Panc1 (cell line): ENCODE results near the gene RALGPS1. TPM values are rescaled to one million over a fixed set of nuclear protein-coding genes. Genes with fewer than 3 reads are reported as not detected.

ENCODE experiments used
- ATAC-seq: fragments of 200-7000 bp; cut with Tn5 transposase; 2 replicates; pipeline ENCODE4 v1.9.1; 2020; ENCODE audit warnings: mild to moderate bottlenecking, moderate library complexity
- BruUV-seq: library from RNA; stranded (reverse); fragments of 400-500 nt; replicated peaks from 2 replicates; lab custom pipeline; 2021; lab: Mats Ljungman, UMichigan
- CTCF ChIA-PET: fragments of 300-600 bp; sonication (Branson Sonifier 250); formaldehyde crosslinking; loops from one replicate; lab custom pipeline; 2022; ENCODE audit warnings: antibody characterized with exemption; lab: Charles Lee
- POLR2A ChIA-PET: fragments of 300-600 bp; sonication (Branson Sonifier 250); formaldehyde crosslinking; loops from one replicate; lab custom pipeline; 2022; ENCODE audit warnings: antibody characterized with exemption; lab: Charles Lee
- DNase-seq: peaks from one replicate; pipeline ENCODE4 v3.0.0-alpha.2; 2010; ENCODE audit warnings: low read depth, low spot score
- H3K27ac ChIP-seq: 2 replicates; pipeline ENCODE4 v1.5.1; 2011; ENCODE audit warnings: mild to moderate bottlenecking, low read length, inconsistent platforms
- H3K27me3 ChIP-seq: fragments of 200-500 bp; sonication (Bioruptor generic); 2 replicates; pipeline ENCODE4 v1.6.0; 2014; ENCODE audit warnings: low read length, inconsistent platforms; ENCODE audit not compliant: control insufficient read depth, insufficient read depth
- H3K36me3 ChIP-seq: fragments of 200-500 bp; sonication (Bioruptor generic); 2 replicates; pipeline ENCODE4 v1.5.1; 2014; ENCODE audit warnings: inconsistent platforms, mild to moderate bottlenecking, low read length, moderate library complexity; ENCODE audit not compliant: control insufficient read depth, insufficient read depth
- H3K4me1 ChIP-seq: 2 replicates; pipeline ENCODE4 v1.5.1; 2011; ENCODE audit warnings: inconsistent platforms, mild to moderate bottlenecking, low read length, moderate library complexity; ENCODE audit not compliant: control insufficient read depth, insufficient read depth
- H3K4me3 ChIP-seq, 2 experiments: 2 replicates each; pipeline ENCODE4 v1.5.1; 2011 to 2012; ENCODE audit warnings: low read depth in 2 of 2, low read length in 2 of 2, mild to moderate bottlenecking in 2 of 2, inconsistent platforms in 1 of 2, moderate library complexity in 1 of 2
- H3K9me3 ChIP-seq: fragments of 200-500 bp; sonication (Bioruptor generic); 2 replicates; pipeline ENCODE4 v1.5.1; 2014; ENCODE audit warnings: low read depth, mild to moderate bottlenecking, inconsistent platforms, low read length, moderate library complexity; ENCODE audit not compliant: control insufficient read depth, insufficient read depth
- POLR2AphosphoS5 ChIP-seq: IDR thresholded peaks from 2 replicates; pipeline ENCODE4 v1.6.1; 2012; ENCODE audit warnings: mild to moderate bottlenecking, low read depth, low read length, moderate library complexity
- REST ChIP-seq, 2 experiments: IDR thresholded peaks; 2 replicates each; pipeline ENCODE4 v1.6.1; 2011 to 2012; ENCODE audit warnings: low read depth in 2 of 2, control low read depth in 1 of 2, low read length in 1 of 2, mild to moderate bottlenecking in 1 of 2, moderate library complexity in 1 of 2; ENCODE audit not compliant: insufficient read depth in 1 of 2
- SIN3A ChIP-seq: IDR thresholded peaks from 2 replicates; pipeline ENCODE4 v1.6.1; 2012; ENCODE audit warnings: low read depth, mild to moderate bottlenecking, low read length, moderate library complexity, borderline replicate concordance; ENCODE audit not compliant: insufficient read depth
- TCF7L2 ChIP-seq: IDR thresholded peaks from 2 replicates; pipeline ENCODE4 v1.6.1; 2011; ENCODE audit warnings: mild to moderate bottlenecking, low read depth, low read length, inconsistent platforms
- in situ Hi-C: cut with HindIII; loops from 2 replicates; pipeline ENCODE4 v1.10.0; 2016; ENCODE audit warnings: low sequenced_read_pairs, low pct_unique_long_range_greater_than_20kb
- intact Hi-C: fragments of 100-400 bp; cut with micrococcal nuclease; formaldehyde crosslinking; loops from one replicate; pipeline ENCODE4 v1.10.0; 2022; ENCODE audit not compliant: unreplicated experiment
- total RNA-seq: library from RNA; stranded (reverse); gene quantifications from one replicate; pipeline ENCODE4 v1.2.1, GENCODE V29; 2021; ENCODE audit not compliant: unreplicated experiment
- TF ChIP-seq, protein P1 (sequence below): fragments of 450-650 bp; IDR thresholded peaks from 2 replicates; pipeline ENCODE4 v1.5.1; 2017; ENCODE audit warnings: mild to moderate bottlenecking

Gene RALGPS1
- total RNA-seq, 1 experiment from 2014 or later, result 7.2 TPM

- in situ Hi-C loops, result no loop called here
- ChIA-PET POLR2A (no interaction called here), CTCF (no interaction called here)
- no peaks in the 10 kb centered on the region for H3K36me3 ChIP-seq
- intact Hi-C loops, result no loop called here
- no peak overlapping the region for H3K4me3 ChIP-seq
- H3K27ac ChIP-seq, result no peak overlapping the region
- no peak for ATAC-seq
- no peaks in the 10 kb centered on the region for H3K9me3 ChIP-seq
- H3K4me1 ChIP-seq, result peaks cover 9% of the 10 kb centered on the region; the same call in 1 of the 2 replicates
- BruUV-seq, result no TSS peak
- no peak for DNase-seq
- H3K27me3 ChIP-seq, result no peaks in the 10 kb centered on the region
- no peak for TF ChIP-seq TCF7L2
- no peak for TF ChIP-seq REST (IDR thresholded peaks at IDR 0.05; ENCODE audit: insufficient read depth in 1 of 2, low read depth in 2 of 2, low read length in 1 of 2)
- TF ChIP-seq, protein P1, sequence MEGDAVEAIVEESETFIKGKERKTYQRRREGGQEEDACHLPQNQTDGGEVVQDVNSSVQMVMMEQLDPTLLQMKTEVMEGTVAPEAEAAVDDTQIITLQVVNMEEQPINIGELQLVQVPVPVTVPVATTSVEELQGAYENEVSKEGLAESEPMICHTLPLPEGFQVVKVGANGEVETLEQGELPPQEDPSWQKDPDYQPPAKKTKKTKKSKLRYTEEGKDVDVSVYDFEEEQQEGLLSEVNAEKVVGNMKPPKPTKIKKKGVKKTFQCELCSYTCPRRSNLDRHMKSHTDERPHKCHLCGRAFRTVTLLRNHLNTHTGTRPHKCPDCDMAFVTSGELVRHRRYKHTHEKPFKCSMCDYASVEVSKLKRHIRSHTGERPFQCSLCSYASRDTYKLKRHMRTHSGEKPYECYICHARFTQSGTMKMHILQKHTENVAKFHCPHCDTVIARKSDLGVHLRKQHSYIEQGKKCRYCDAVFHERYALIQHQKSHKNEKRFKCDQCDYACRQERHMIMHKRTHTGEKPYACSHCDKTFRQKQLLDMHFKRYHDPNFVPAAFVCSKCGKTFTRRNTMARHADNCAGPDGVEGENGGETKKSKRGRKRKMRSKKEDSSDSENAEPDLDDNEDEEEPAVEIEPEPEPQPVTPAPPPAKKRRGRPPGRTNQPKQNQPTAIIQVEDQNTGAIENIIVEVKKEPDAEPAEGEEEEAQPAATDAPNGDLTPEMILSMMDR, result no peak
- no peak for TF ChIP-seq SIN3A
- no peak for TF ChIP-seq POLR2AphosphoS5
Observed at GRCh38 chr9:127078988-127079387, 164.4 kb downstream of the RALGPS1 start.

DNA sequence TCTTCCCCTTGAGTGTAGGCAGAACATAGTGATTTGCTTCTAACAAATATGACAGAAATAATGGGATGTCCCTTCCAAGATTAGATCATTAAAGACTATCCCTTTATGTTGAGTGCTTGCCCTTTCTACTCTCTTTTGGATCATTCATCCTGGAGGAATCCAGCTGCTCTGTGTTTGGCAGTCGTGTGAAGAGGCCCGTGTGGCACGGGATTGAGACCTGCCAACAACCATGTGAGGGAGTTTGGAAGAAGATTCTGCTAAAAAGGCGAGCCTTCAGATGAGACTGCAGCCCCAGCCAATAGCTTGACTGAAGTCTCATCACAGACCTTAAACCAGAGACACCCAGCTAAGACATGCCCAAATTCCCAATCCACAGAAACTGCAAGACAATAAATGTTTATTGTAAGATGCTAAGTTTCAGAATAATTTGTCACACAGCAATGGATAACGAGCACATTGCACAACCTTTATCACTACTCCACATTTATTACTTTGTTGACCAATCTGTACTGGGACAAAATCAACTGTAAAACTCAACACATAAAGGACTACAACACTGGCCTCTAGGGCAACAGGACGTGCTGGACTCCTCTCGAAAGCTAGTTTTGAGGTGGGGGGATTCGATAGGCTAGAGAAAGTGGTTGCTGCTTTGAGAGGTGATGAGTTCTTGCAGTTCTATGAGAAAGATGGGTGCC is 165.0 kb downstream of the RALGPS1 start:
- Histone ChIP-seq H3K9me3 (no peaks in the 10 kb centered on the region), H3K4me1 (peaks cover 9% of the 10 kb centered on the region; the same call in 1 of the 2 replicates), H3K27ac (no peak overlapping the region), H3K4me3 (no peak overlapping the region), H3K27me3 (no peaks in the 10 kb centered on the region), H3K36me3 (no peaks in the 10 kb centered on the region)
- CTCF ChIA-PET, result no interaction called here
- intact Hi-C loops (no loop called here), in situ Hi-C loops (no loop called here)
- TF ChIP-seq, protein P1, result no peak
- TF ChIP-seq TCF7L2, result no peak
- TF ChIP-seq POLR2AphosphoS5, result no peak
- TF ChIP-seq SIN3A, result no peak
- no peak for TF ChIP-seq REST (IDR thresholded peaks at IDR 0.05; ENCODE audit: insufficient read depth in 1 of 2, low read depth in 2 of 2, low read length in 1 of 2)
- POLR2A ChIA-PET, result no interaction called here
- ATAC-seq (no peak), DNase-seq (no peak)
- BruUV-seq, result no TSS peak
